Transverse colon (tissue), 4 donors: ENCODE measurements around the gene CGN.

Experiments used
- CTCF ChIP-seq, 5 experiments: fragments of 200-600 bp in 3 of 5; fragments of 450-650 bp in 2 of 5; sonication (generic) in 3 of 5; IDR thresholded peaks; 1 replicate in 2 of 5; 2 replicates in 3 of 5; pipeline ENCODE4 v1.5.1; 2016 to 2017; ENCODE audit warnings: antibody characterized with exemption in 5 of 5, inconsistent platforms in 3 of 5, mild to moderate bottlenecking in 2 of 5, moderate library complexity in 1 of 5
- EP300 ChIP-seq: sonication (generic); formaldehyde crosslinking; IDR thresholded peaks from one replicate; pipeline ENCODE4 v1.6.1; 2017; ENCODE audit warnings: antibody characterized with exemption, low read depth
- POLR2AphosphoS5 ChIP-seq, 3 donors: sonication (generic); formaldehyde crosslinking; IDR thresholded peaks; one replicate each; pipeline ENCODE4 v1.6.1; 2016; ENCODE audit warnings: antibody characterized with exemption in 3 of 3

- TF ChIP-seq CTCF (IDR thresholded peaks at IDR 0.05), result no peak
- no peak for TF ChIP-seq POLR2AphosphoS5 (IDR thresholded peaks at IDR 0.05)
- TF ChIP-seq EP300, result no peak
Measured at GRCh38 chr1:151581451-151581850, 70.3 kb downstream of the CGN start.
